ENCODE data around the gene RALGDS.
"Not testable (repeated sequence)": the region's sequence is repeated elsewhere in the genome, so short reads cannot be mapped to it uniquely, and the experiment has no call there.

RALGDS gene

DNA sequence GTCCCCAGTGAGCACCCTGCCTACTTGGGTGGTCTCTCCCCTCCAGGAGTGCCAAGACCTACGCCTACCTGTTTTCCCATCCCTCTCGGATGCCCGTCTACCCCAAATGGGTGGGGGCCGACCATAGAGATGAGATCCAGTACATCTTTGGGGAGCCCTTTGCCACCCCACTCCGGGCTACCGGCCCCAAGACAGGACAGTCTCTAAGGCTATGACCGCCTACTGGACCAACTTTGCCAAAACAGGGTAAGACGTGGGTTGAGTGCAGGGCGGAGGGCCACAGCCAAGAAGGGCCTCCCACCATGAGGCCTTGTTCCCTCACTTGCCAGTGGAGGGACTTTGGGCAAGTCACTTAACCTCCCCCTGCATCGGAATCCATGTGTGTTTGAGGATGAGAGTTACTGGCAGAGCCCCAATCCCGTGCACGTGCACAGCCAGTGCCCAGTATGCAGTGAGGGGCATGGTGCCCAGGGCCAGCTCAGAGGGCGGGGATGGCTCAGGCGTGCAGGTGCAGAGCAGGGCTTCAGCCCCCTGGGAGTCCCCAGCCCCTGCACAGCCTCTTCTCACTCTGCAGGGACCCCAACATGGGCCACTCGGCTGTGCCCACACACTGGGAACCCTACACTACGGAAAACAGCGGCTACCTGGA is 34.7 kb downstream of the RALGDS start:
- not testable (repeated sequence) for H3K9ac ChIP-seq (ENCODE audit: low read depth, low read length); H3K4me2 ChIP-seq (ENCODE audit: low read length); H3K4me1 ChIP-seq (ENCODE audit: control insufficient read depth, insufficient read depth, low read length); H3K9me3 ChIP-seq (replicated peaks; ENCODE audit: low read length); H3K4me3 ChIP-seq (ENCODE audit: low read length); H3K36me3 ChIP-seq (ENCODE audit: insufficient read depth, low read length)
- peaks cover 18% of the 10 kb centered on the region for H3K27me3 ChIP-seq (ENCODE audit: control insufficient read depth, insufficient read depth, low read length)

DNA sequence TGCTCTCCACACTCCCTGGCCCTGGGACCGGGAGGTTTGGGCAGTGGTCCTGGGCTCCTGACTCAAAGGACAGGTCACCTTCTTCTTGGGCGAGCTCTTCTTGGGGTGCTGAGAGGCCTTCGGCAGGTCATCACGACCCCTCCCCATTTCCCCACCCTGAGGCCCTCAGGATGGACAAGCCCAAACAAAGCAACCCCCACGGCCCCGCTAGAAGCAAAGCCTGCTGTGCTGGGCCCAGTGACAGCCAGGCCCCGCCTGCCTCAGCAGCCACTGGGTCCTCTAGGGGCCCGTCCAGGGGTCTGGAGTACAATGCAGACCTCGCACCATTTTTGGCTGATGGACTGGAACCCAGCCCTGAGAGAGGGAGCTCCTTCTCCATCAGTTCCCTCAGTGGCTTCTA is 37.4 kb downstream of the RALGDS start:
- not testable (repeated sequence) for H3K9ac ChIP-seq (ENCODE audit: low read depth, low read length); H3K9me3 ChIP-seq (replicated peaks; ENCODE audit: low read length); H3K4me2 ChIP-seq (ENCODE audit: low read length); H3K36me3 ChIP-seq (ENCODE audit: insufficient read depth, low read length); H3K4me3 ChIP-seq (ENCODE audit: low read length); H3K4me1 ChIP-seq (ENCODE audit: control insufficient read depth, insufficient read depth, low read length)
- peaks cover 28% of the 10 kb centered on the region for H3K27me3 ChIP-seq (ENCODE audit: control insufficient read depth, insufficient read depth, low read length)

- H3K36me3 ChIP-seq (ENCODE audit: insufficient read depth, low read length); H3K9ac ChIP-seq (ENCODE audit: low read depth, low read length); H3K4me1 ChIP-seq (ENCODE audit: control insufficient read depth, insufficient read depth, low read length); H3K4me3 ChIP-seq (ENCODE audit: low read length); H3K9me3 ChIP-seq (replicated peaks; ENCODE audit: low read length); H3K4me2 ChIP-seq (ENCODE audit: low read length): not testable (repeated sequence)
- H3K27me3 ChIP-seq (ENCODE audit: control insufficient read depth, insufficient read depth, low read length): peaks cover 31% of the 10 kb centered on the region
Observed at GRCh38 chr9:133081957-133082644, 38.9 kb downstream of the RALGDS start.

DNA sequence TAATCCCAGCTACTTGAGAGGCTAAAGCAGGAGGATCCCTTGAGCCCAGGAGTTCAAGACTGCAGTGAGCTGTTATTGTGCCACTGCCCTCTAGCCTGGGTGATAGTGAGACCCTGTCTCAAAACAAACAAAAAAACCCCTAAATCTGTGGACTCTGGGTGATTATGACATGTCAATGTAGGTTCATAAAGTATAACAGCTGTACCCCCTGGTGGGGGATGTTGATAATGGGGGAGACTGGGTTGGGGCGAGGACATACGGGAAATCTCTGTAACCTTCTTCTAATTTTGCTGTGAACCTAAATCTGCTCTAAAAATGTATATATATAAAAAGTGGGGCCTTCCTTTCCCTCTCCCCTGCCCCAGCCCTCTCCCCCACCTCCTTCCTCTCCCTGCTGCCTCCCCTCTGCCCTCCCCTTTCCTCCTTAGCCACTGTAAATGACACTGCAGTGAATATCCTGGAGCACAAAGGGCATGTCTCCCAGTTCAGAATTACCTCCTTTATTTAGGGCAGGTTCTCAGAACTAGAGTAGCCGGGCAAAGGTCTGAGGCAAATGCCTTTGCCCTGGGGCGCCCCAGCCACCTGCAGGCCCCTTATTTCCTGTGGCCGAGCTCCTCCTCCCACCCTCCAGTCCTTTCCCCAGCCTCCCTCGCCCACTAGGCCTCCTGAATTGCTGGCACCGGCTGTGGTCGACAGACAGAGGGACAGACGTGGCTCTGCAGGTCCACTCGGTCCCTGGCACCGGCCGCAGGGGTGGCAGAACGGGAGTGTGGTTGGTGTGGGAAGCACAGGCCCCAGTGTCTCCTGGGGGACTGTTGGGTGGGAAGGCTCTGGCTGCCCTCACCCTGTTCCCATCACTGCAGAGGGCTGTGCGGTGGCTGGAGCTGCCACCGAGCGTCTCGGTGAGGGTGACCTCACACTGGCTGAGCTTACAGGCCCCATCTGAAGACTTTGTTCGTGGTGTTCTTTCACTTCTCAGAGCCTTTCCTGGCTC is 40.0 kb downstream of the RALGDS start:
- not testable (repeated sequence) for H3K9ac ChIP-seq (ENCODE audit: low read depth, low read length); H3K4me1 ChIP-seq (ENCODE audit: control insufficient read depth, insufficient read depth, low read length); H3K4me3 ChIP-seq (ENCODE audit: low read length); H3K4me2 ChIP-seq (ENCODE audit: low read length); H3K36me3 ChIP-seq (ENCODE audit: insufficient read depth, low read length); H3K9me3 ChIP-seq (replicated peaks; ENCODE audit: low read length)
- H3K27me3 ChIP-seq (ENCODE audit: control insufficient read depth, insufficient read depth, low read length): peaks cover 31% of the 10 kb centered on the region

GRCh38 chr9:133080161-133080560 is 40.9 kb downstream of the RALGDS start:
- Histone ChIP-seq H3K36me3 (ENCODE audit: insufficient read depth, low read length) (no peaks in the 10 kb centered on the region), H3K4me1 (ENCODE audit: control insufficient read depth, insufficient read depth, low read length) (peaks cover 14% of the 10 kb centered on the region), H3K4me3 (ENCODE audit: low read length) (no peak overlapping the region), H3K4me2 (ENCODE audit: low read length) (no peak overlapping the region), H3K9me3 (replicated peaks; ENCODE audit: low read length) (no peaks in the 10 kb centered on the region), H3K27me3 (ENCODE audit: control insufficient read depth, insufficient read depth, low read length) (peaks cover 31% of the 10 kb centered on the region), H3K9ac (ENCODE audit: low read depth, low read length) (no peak overlapping the region)

- Histone ChIP-seq H3K9me3 (replicated peaks; ENCODE audit: low read length) (no peaks in the 10 kb centered on the region), H3K4me2 (ENCODE audit: low read length) (no peak overlapping the region), H3K4me3 (ENCODE audit: low read length) (no peak overlapping the region), H3K4me1 (ENCODE audit: control insufficient read depth, insufficient read depth, low read length) (peaks cover 27% of the 10 kb centered on the region), H3K36me3 (ENCODE audit: insufficient read depth, low read length) (no peaks in the 10 kb centered on the region), H3K9ac (ENCODE audit: low read depth, low read length) (no peak overlapping the region), H3K27me3 (ENCODE audit: control insufficient read depth, insufficient read depth, low read length) (peaks cover 34% of the 10 kb centered on the region)
Observed at GRCh38 chr9:133078486-133078885, 42.6 kb downstream of the RALGDS start.

DNA sequence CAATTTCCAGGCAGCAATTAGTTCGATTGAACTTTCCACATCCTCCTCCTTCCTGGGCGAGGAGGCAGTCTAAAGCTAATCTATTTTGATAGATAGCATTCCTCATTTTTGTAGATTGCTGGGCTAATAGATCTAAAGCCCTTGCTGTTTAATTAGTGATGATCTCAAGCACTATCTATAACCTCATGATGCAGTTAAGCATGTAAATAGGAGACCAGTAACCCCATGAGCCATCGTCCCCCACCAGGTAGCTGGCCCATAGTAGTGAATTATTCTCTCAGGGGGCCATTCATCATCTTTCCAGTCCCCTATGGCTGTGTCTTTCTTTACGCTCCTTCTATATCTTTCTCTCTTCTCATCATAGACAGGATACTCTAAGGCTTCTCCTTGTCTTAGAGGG is 44.3 kb downstream of the RALGDS start:
- Histone ChIP-seq H3K27me3 (ENCODE audit: control insufficient read depth, insufficient read depth, low read length) (peaks cover 34% of the 10 kb centered on the region), H3K4me1 (ENCODE audit: control insufficient read depth, insufficient read depth, low read length) (peaks cover 27% of the 10 kb centered on the region), H3K4me2 (ENCODE audit: low read length) (peak overlapping the region; percentile 61), H3K9ac (ENCODE audit: low read depth, low read length) (no peak overlapping the region), H3K4me3 (ENCODE audit: low read length) (no peak overlapping the region), H3K9me3 (replicated peaks; ENCODE audit: low read length) (no peaks in the 10 kb centered on the region), H3K36me3 (ENCODE audit: insufficient read depth, low read length) (no peaks in the 10 kb centered on the region)

DNA sequence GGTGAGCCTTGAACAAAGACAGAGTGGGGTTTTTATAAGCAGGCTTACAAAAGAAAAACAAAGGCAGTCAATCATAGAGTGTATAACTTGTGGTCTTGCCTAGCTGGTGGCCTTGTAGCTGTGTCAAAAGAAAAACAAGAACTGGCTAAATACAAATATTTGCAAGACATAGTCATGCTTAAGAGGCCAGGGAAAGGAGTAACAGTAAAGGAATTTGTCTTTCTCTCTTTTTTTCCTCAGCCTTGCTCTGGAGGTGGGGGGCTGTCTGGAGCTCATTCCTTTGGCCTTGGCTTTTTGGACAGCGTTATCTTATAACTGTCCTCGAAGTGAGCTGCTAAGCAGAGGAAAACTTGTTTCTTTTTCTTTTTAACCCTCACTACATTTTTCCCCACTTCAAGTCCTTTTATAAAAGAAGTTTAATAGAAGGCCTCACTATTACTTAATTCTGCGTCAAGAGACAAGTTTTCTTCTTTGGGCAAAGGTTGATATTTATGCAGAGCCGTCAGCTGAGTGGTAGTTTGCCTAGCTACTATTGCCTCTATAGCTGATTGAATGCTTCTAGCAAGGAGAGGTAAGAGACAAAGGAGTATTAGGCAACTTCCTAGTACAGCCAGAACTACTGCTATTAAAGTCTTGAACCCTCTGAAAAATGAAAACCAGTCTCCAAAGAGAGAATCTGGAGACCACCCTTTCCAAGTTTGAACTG is 45.0 kb downstream of the RALGDS start:
- peaks cover 27% of the 10 kb centered on the region for H3K4me1 ChIP-seq (ENCODE audit: control insufficient read depth, insufficient read depth, low read length)
- H3K27me3 ChIP-seq (ENCODE audit: control insufficient read depth, insufficient read depth, low read length): peaks cover 34% of the 10 kb centered on the region
- no peaks in the 10 kb centered on the region for H3K36me3 ChIP-seq (ENCODE audit: insufficient read depth, low read length)
- H3K9me3 ChIP-seq (replicated peaks; ENCODE audit: low read length): no peaks in the 10 kb centered on the region
- no peak overlapping the region for H3K9ac ChIP-seq (ENCODE audit: low read depth, low read length)
- H3K4me3 ChIP-seq (ENCODE audit: low read length): peak overlapping the region; percentile 22
- peak overlapping the region; percentile 61 for H3K4me2 ChIP-seq (ENCODE audit: low read length)

DNA sequence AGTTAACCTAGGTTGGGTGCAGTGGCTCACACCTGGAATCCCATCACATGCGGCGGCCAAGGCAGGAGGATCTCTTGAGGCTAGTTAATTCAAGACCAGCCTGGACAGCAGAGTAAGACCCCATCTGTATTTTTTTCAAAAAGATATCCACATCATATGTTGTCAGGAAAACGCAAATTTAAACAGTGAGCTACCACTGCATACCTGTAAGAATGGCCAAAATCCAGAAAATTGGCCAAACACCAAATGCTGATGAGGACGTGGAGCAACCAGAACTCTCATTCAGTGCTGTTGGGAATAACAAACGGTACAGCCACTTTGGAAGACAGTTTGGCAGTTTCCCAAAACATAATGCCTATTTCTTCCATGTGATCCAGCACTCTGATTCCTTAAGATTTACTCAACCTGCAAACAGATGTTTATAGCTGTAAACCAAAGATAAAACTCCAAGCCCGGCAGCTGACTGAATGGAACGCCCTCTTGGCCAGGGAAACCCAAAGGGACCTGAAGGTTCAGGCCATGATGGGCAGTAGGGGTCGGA is 46.9 kb downstream of the RALGDS start:
- no peak overlapping the region for H3K4me3 ChIP-seq (ENCODE audit: low read length)
- peaks cover 21% of the 10 kb centered on the region for H3K27me3 ChIP-seq (ENCODE audit: control insufficient read depth, insufficient read depth, low read length)
- peaks cover 27% of the 10 kb centered on the region for H3K4me1 ChIP-seq (ENCODE audit: control insufficient read depth, insufficient read depth, low read length)
- H3K36me3 ChIP-seq (ENCODE audit: insufficient read depth, low read length): no peaks in the 10 kb centered on the region
- no peaks in the 10 kb centered on the region for H3K9me3 ChIP-seq (replicated peaks; ENCODE audit: low read length)
- no peak overlapping the region for H3K9ac ChIP-seq (ENCODE audit: low read depth, low read length)
- H3K4me2 ChIP-seq (ENCODE audit: low read length): no peak overlapping the region

GRCh38 chr9:133073086-133074014 is 47.7 kb downstream of the RALGDS start:
- H3K4me2 ChIP-seq (ENCODE audit: low read length): no peak overlapping the region
- no peak overlapping the region for H3K9ac ChIP-seq (ENCODE audit: low read depth, low read length)
- no peak overlapping the region for H3K4me3 ChIP-seq (ENCODE audit: low read length)
- H3K36me3 ChIP-seq (ENCODE audit: insufficient read depth, low read length): no peaks in the 10 kb centered on the region
- peaks cover 27% of the 10 kb centered on the region for H3K4me1 ChIP-seq (ENCODE audit: control insufficient read depth, insufficient read depth, low read length)
- H3K9me3 ChIP-seq (replicated peaks; ENCODE audit: low read length): no peaks in the 10 kb centered on the region
- peaks cover 13% of the 10 kb centered on the region for H3K27me3 ChIP-seq (ENCODE audit: control insufficient read depth, insufficient read depth, low read length)

Measured in skeletal muscle satellite cell (primary cell).